Stimulated activated CD8-positive, alpha-beta memory T cell treated with anti-CD3 and anti-CD28 coated beads, Interleukin-15, amount 100 ng/mL, for 4 hours (primary cell): Measurements from ENCODE around the gene VPS13D.

ENCODE experiments used
- DNase-seq, 2 donors: peaks; one replicate each; pipeline ENCODE4 v3.0.0-alpha.2; 2020; ENCODE audit warnings: low read depth in 2 of 2

VPS13D gene

GRCh38 chr1:12424793-12425192 is 195.0 kb downstream of the VPS13D start:
- DNase-seq = no peak

DNA sequence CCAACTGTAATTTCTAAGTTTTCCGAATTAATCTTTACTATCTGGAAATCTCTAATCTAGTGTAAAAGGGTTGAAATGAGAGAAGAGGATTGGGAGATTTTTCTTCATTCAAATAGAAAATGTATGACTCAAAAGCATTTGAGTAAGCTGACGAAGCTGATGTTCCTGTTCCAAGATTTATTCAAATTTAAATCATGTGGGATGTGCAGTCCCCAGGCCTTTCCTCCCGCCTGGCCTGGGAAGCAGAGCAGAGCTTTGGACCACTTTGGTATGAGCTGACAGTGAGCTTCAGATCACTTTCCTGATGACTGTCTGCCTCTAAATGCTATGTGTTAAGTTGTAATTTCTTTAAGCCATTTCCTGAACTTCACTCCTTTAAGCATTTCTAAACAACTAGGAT is 196.2 kb downstream of the VPS13D start:
- no peak for DNase-seq

DNA sequence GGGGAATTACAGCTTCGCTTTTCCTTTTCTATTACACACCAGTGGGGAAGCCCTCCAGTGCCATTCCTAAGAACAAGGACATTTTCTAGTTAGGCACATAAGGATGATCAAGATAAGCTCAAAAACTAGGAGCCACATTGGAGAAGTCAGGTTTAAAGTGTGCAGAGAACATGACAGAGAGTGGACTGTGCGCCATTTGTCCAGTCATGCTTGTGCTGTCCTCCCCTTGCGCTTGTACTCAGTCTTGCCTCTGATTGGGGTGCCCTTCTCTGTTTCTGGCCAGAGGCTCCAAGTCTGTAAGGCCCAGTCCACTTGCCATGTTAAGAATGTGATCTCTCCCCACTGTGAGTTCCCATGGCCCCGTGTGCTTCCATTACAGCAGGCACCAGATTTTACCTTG is 198.5 kb downstream of the VPS13D start:
- DNase-seq = no peak

- DNase-seq = no peak
These were observed 200.7 kb downstream of the VPS13D start for GRCh38 chr1:12430525-12430924.

DNA sequence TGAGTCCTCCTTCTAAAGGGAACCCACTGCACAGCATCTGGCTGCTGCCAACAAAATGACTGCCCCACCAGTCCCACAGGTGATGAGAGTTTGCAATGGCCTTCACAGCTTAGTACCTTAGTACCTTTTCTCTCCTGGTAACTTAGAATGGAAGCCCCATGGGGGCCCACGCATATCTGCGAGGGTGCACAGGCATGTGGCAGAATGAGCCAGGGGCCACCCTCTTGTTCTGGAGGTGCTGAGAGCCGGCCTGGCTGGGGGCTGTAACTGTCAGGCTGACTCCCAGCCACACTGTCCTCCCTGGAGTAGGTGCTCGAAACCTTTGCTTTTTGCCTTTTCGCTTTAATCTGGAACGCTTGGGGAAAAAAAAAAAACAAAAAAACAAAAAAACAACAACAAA is 203.1 kb downstream of the VPS13D start:
- no peak for DNase-seq

- no peak for DNase-seq
These were observed 203.7 kb downstream of the VPS13D start for GRCh38 chr1:12433323-12434053.

DNA sequence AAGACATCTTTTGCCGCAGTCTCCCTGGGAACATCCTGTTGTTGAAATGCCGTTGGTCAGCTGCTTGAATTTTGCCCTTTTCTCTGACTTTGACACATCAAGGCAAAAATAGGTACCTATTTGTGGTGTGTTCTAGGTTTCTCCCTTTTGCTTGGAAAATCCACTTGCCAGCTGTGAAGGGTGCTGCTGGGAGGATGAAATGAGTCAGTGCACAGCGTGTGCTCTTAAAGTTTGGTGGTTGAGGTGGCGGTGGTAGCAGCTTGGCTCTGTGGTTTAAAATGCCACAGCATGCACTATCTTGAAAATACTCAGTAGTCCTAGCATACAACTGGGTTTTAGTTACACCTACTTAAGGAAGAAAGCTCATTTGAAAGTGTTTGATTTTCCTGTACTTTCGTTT is 204.3 kb downstream of the VPS13D start:
- DNase-seq = peak; percentile 45 to 66

DNA sequence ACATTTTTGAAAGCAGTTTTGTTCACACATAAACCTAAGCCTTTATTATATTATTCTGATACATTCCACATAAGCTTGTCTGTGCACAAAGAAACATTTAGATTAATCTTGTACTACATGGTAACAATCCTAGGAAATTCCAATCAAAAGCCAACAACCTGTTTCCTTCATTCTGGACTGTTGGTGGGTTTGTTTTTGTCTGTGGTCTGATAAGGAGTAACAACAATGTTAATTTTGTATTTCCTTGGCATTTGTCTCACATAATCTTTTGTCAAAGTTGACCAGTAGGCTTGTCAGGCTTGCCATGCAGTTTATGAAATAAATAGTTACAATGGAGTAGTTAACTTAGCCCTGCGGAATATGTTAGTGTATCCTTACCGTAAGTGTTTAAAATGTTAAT is 204.9 kb downstream of the VPS13D start:
- no peak for DNase-seq

- DNase-seq = peak; percentile 26 to 30
These were observed 206.0 kb downstream of the VPS13D start for GRCh38 chr1:12435639-12436344.

- no peak for DNase-seq
These were observed 206.5 kb downstream of the VPS13D start for GRCh38 chr1:12436345-12436658.

- DNase-seq = no peak
These were observed 207.2 kb downstream of the VPS13D start for GRCh38 chr1:12436817-12437599.

DNA sequence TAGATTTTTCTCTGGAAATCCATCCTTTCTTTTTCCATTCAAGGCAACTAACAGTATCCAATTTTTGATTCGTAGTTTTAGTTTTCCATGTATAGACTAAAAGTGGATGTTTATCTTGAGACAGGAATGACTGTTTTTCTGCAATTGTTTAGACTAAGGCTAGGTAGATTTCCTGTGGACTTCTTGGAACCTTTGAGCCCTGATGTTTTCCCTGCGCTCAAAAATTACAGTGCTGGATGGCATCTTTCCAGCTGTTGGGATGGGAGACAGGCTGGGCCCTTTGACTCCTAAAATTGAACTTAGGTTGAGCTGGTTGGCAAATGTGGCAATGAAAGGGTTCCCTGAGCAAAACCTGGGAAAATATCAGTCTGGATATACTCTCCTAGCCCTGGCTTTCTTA is 207.8 kb downstream of the VPS13D start:
- no peak for DNase-seq

- peak; percentile 17 to 24 for DNase-seq
These were observed 208.6 kb downstream of the VPS13D start for GRCh38 chr1:12438349-12438924.

- no peak for DNase-seq
These were observed 209.2 kb downstream of the VPS13D start for GRCh38 chr1:12439073-12439472.

GRCh38 chr1:12441414-12442105 is 211.7 kb downstream of the VPS13D start:
- DNase-seq = no peak

GRCh38 chr1:12442217-12442616 is 212.4 kb downstream of the VPS13D start:
- no peak for DNase-seq

DNA sequence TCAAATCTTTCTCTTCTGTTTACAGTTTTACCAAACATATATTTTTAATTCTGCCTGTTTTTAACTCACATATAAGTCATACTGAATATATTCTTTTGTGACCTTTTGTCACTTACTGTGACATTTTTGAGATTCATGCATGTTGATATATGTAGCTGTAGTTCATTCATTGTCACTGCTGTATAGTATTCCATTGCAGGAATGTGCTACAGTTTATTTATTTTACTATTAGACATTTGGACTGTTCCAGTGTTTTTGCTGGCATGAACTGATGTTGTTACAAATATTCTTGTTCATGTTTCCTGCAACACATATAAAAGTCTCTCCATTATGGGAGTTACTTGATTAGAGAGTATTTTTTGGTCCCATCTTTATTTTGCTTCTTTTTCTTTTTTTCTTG is 213.3 kb downstream of the VPS13D start:
- DNase-seq = no peak

DNA sequence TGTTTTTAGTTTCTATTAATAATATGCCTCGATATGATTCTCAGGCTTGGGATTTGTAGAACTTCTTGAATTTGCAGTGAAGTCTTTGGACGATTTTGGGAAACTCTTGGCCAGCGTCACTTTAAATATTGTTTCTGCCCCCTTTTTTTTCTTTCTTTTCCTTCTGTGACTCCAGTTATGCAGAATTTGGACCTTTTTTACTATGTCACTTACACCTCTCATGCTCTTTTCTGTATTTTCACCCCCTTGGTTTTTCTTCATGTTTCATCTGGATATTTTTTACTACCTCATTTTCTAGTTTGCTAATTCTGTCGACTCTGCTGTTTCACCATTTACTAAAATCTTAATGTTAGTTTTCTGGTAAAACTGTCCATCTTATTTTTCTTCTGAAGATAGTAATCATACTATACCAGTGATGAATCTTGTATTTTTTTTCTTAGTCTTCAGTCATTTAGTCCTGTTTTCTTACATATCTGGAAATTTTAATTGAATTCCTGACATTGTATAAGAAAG is 214.6 kb downstream of the VPS13D start:
- DNase-seq = no peak

DNA sequence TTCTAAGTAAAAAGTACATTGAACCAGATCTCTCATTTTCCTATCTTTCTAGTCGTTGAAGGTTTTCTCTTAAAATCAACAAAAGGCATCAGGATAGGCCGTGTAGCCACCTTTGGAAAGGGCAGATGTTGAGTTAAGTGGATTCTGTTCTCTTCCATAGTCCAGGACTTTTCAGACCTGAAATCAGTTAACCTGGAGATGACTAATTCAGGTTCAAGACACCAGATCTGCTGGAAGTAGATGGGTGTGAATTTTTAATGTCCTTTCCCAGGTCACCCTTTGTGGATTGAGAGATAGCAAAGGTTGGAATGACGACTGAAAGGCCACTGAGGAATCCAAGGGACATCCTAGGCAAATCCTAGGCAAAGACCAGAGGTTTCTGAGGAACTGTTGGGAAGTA is 215.4 kb downstream of the VPS13D start:
- no peak for DNase-seq

DNA sequence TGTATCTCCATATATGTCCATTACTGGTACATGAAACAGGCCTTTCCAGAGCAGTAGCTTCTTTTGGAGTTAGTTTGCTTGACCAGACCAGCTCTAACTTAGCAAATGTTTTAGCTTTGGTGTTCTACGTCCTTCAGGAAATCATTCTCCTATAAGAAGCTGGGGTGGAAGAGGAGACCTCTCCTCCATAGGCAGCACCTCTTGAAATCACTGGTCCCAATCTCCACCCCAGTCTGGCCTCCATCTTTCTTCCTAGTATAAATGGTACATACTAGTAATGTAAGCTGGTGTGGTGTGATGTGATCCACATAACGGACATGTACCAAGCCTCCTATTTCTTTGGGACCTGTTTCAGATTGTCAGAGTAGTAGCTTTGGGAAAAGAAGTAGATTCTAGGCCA is 216.8 kb downstream of the VPS13D start:
- no peak for DNase-seq

- DNase-seq = no peak
These were observed 217.5 kb downstream of the VPS13D start for GRCh38 chr1:12447307-12447706.

- no peak for DNase-seq
These were observed 218.1 kb downstream of the VPS13D start for GRCh38 chr1:12447849-12448312.
